H1 (cell line): ENCODE data around the gene NCAPD3. TPM values are rescaled to one million over a fixed set of nuclear protein-coding genes. Genes with fewer than 3 reads are reported as not detected.
A peak's percentile ranks its signal among the peaks of the same experiment; 100 is the strongest.

Experiments
- CTCF ChIA-PET: fragments of 300-600 bp; sonication (Branson Sonifier 250); formaldehyde crosslinking; loops from one replicate; lab custom pipeline; 2021; ENCODE audit not compliant: partially characterized antibody; lab: Charles Lee
- POLR2A ChIA-PET: fragments of 300-600 bp; sonication (Branson Sonifier 250); formaldehyde crosslinking; loops from one replicate; lab custom pipeline; 2021; ENCODE audit warnings: inconsistent platforms; ENCODE audit not compliant: partially characterized antibody; lab: Charles Lee
- DNase-seq, 2 experiments: peaks; one replicate each; pipeline versions ENCODE4 v3.0.0 to v3.0.0-alpha.2; 2010 to 2022; ENCODE audit warnings: low spot score in 2 of 2, low read depth in 1 of 2, mixed read lengths in 1 of 2
- FAIRE-seq: peaks from 2 replicates; lab custom pipeline; 2011; peaks lifted over from hg19 to GRCh38; lab: Jason Lieb, UNC
- H2AFZ ChIP-seq: 2 replicates; pipeline ENCODE4 v1.8.1; 2012; ENCODE audit warnings: low read length, inconsistent platforms
- H2AK5ac ChIP-seq: 2 replicates; pipeline ENCODE4 v1.6.1; 2013; ENCODE audit warnings: low read depth, low read length
- H2BK120ac ChIP-seq: replicated peaks from 2 replicates; pipeline ENCODE3; 2013; ENCODE audit warnings: low read depth, low read length, inconsistent platforms
- H2BK12ac ChIP-seq: 2 replicates; pipeline ENCODE4 v1.6.1; 2013; ENCODE audit warnings: low read depth, low read length
- H2BK15ac ChIP-seq: 2 replicates; pipeline ENCODE4 v1.6.1; 2013; ENCODE audit warnings: low read length
- H2BK20ac ChIP-seq: 2 replicates; pipeline ENCODE4 v1.6.1; 2013; ENCODE audit warnings: low read length
- H2BK5ac ChIP-seq: 2 replicates; pipeline ENCODE4 v1.6.1; 2013; ENCODE audit warnings: low read depth, low read length
- H3K14ac ChIP-seq: 2 replicates; pipeline ENCODE4 v1.6.1; 2013; ENCODE audit warnings: inconsistent platforms; ENCODE audit not compliant: insufficient read length
- H3K18ac ChIP-seq: 2 replicates; pipeline ENCODE4 v1.6.1; 2013; ENCODE audit warnings: low read length; ENCODE audit errors: extremely low read depth
- H3K23ac ChIP-seq: 2 replicates; pipeline ENCODE4 v1.6.1; 2013; ENCODE audit warnings: inconsistent platforms; ENCODE audit not compliant: insufficient read length
- H3K23me2 ChIP-seq: 2 replicates; pipeline ENCODE4 v1.6.1; 2013; ENCODE audit warnings: low read depth, low read length
- H3K27ac ChIP-seq: 2 replicates; pipeline ENCODE4 v1.6.1; 2011; ENCODE audit warnings: low read depth, low read length, inconsistent platforms
- H3K27me3 ChIP-seq, 4 experiments: replicated peaks in 1 of 4; 1 replicate in 1 of 4; 2 replicates in 3 of 4; pipeline versions ENCODE4 v1.6.1 to v1.8.1; 2011 to 2013; ENCODE audit warnings: low read length in 3 of 4, mild to moderate bottlenecking in 3 of 4, inconsistent platforms in 2 of 4, mixed read lengths in 2 of 4, moderate library complexity in 1 of 4; ENCODE audit not compliant: control insufficient read depth in 3 of 4, insufficient read depth in 3 of 4; ENCODE audit errors: extremely low read depth in 1 of 4
- H3K36me3 ChIP-seq, 4 experiments: 2 replicates each; pipeline versions ENCODE4 v1.6.1 to v1.8.1; 2011 to 2013; ENCODE audit warnings: mild to moderate bottlenecking in 4 of 4, low read length in 3 of 4, moderate library complexity in 2 of 4, control low read depth in 1 of 4, inconsistent platforms in 1 of 4; ENCODE audit not compliant: insufficient read depth in 4 of 4, control insufficient read depth in 2 of 4
- H3K4ac ChIP-seq: replicated peaks from 2 replicates; pipeline ENCODE3; 2013; ENCODE audit warnings: low read length, low read depth, mixed read lengths, inconsistent platforms; ENCODE audit not compliant: insufficient read length
- H3K4me1 ChIP-seq, 4 experiments: replicated peaks in 1 of 4; 1 replicate in 1 of 4; 2 replicates in 3 of 4; pipeline versions ENCODE4 v1.6.1 to v1.8.1; 2011 to 2013; ENCODE audit warnings: low read length in 3 of 4, inconsistent platforms in 2 of 4, mixed read lengths in 1 of 4; ENCODE audit not compliant: insufficient read depth in 4 of 4, control insufficient read depth in 3 of 4
- H3K4me2 ChIP-seq, 2 experiments: 2 replicates each; pipeline versions ENCODE4 v1.6.1 to v1.8.1; 2011 to 2013; ENCODE audit warnings: low read depth in 2 of 2, low read length in 2 of 2, control low read depth in 1 of 2, inconsistent platforms in 1 of 2, mild to moderate bottlenecking in 1 of 2; ENCODE audit not compliant: insufficient read depth in 1 of 2
- H3K4me3 ChIP-seq, 4 experiments: fragments of 200-600, 300-600 bp in 1 of 4; sonication (generic), shearing (Covaris generic), sonication (Bioruptor Twin) in 1 of 4; 2 replicates each; pipeline versions ENCODE4 v1.5.1 to v1.8.1; 2011 to 2016; ENCODE audit warnings: low read length in 4 of 4, low read depth in 3 of 4, control low read depth in 2 of 4, inconsistent platforms in 2 of 4, mild to moderate bottlenecking in 2 of 4, mixed read lengths in 1 of 4, moderate library complexity in 1 of 4; ENCODE audit not compliant: insufficient read depth in 2 of 4; ENCODE audit errors: extremely low read depth in 1 of 4
- H3K56ac ChIP-seq: replicated peaks from 2 replicates; pipeline ENCODE3; 2013; ENCODE audit warnings: low read depth, mild to moderate bottlenecking, mixed read lengths, low read length, inconsistent platforms; ENCODE audit not compliant: insufficient read length
- H3K79me1 ChIP-seq: 2 replicates; pipeline ENCODE4 v1.6.1; 2013; ENCODE audit warnings: low read depth, low read length, control low read depth
- H3K79me2 ChIP-seq, 2 experiments: 2 replicates each; pipeline versions ENCODE4 v1.6.1 to v1.8.1; 2012 to 2013; ENCODE audit warnings: low read length in 2 of 2, mild to moderate bottlenecking in 2 of 2, inconsistent platforms in 1 of 2; ENCODE audit not compliant: insufficient read depth in 2 of 2, control insufficient read depth in 1 of 2
- H3K9ac ChIP-seq, 4 experiments: replicated peaks in 1 of 4; 1 replicate in 1 of 4; 2 replicates in 3 of 4; pipeline versions ENCODE4 v1.6.1 to v1.8.1; 2011 to 2013; ENCODE audit warnings: low read depth in 3 of 4, low read length in 3 of 4, control low read depth in 2 of 4, mild to moderate bottlenecking in 2 of 4, moderate library complexity in 2 of 4, inconsistent platforms in 1 of 4; ENCODE audit errors: extremely low read depth in 1 of 4
- H3K9me3 ChIP-seq, 2 experiments: 2 replicates each; pipeline versions ENCODE4 v1.6.1 to v1.8.1; 2012 to 2013; ENCODE audit warnings: mild to moderate bottlenecking in 2 of 2, moderate library complexity in 2 of 2, control low read depth in 1 of 2, inconsistent platforms in 1 of 2, low read depth in 1 of 2, low read length in 1 of 2, mixed read lengths in 1 of 2; ENCODE audit not compliant: insufficient read depth in 2 of 2
- H4K20me1 ChIP-seq, 2 experiments: replicated peaks in 1 of 2; 2 replicates each; pipeline versions ENCODE3 to v1.8.1; 2011 to 2013; ENCODE audit warnings: inconsistent platforms in 2 of 2, low read length in 2 of 2, mild to moderate bottlenecking in 1 of 2; ENCODE audit not compliant: insufficient read depth in 2 of 2, control insufficient read depth in 1 of 2
- H4K5ac ChIP-seq: 2 replicates; pipeline ENCODE4 v1.6.1; 2013; ENCODE audit warnings: low read length, low read depth, mixed read lengths, inconsistent platforms; ENCODE audit not compliant: insufficient read length
- H4K8ac ChIP-seq: 2 replicates; pipeline ENCODE4 v1.8.0; 2013; ENCODE audit warnings: mild to moderate bottlenecking, moderate library complexity, low read length, inconsistent platforms; ENCODE audit not compliant: insufficient read depth; ENCODE audit errors: extremely low read depth
- H4K91ac ChIP-seq: replicated peaks from 2 replicates; pipeline ENCODE3; 2013; ENCODE audit warnings: low read length, mixed read lengths, inconsistent platforms; ENCODE audit not compliant: insufficient read length
- KDM5A ChIP-seq: fragments of 200-600 bp; IDR thresholded peaks from 2 replicates; pipeline ENCODE4 v1.7.1; 2012; ENCODE audit warnings: mild to moderate bottlenecking, low read length, inconsistent platforms, mixed read lengths
- PHF8 ChIP-seq: fragments of 200-600 bp; sonication (generic); conservative IDR thresholded peaks from 2 replicates; pipeline ENCODE4 v1.7.1; 2012; ENCODE audit warnings: low read depth, mild to moderate bottlenecking, inconsistent platforms, low read length, moderate library complexity
- RXRA ChIP-seq: IDR thresholded peaks from 2 replicates; pipeline ENCODE4 v1.6.1; 2011; ENCODE audit warnings: low read depth, mild to moderate bottlenecking, low read length, moderate library complexity; ENCODE audit not compliant: insufficient read depth
- SIN3A ChIP-seq, 2 experiments: IDR thresholded peaks in 1 of 2; conservative IDR thresholded peaks in 1 of 2; 2 replicates each; pipeline ENCODE4 v1.6.1; 2011 to 2012; ENCODE audit warnings: low read length in 2 of 2, improper control_type of control experiment in 1 of 2, low read depth in 1 of 2, mild to moderate bottlenecking in 1 of 2
- SIX5 ChIP-seq: IDR thresholded peaks from 2 replicates; pipeline ENCODE4 v1.6.1; 2011; ENCODE audit warnings: mild to moderate bottlenecking, low read depth, low read length
- SRF ChIP-seq: IDR thresholded peaks from 2 replicates; pipeline ENCODE4 v1.6.1; 2011; ENCODE audit warnings: mild to moderate bottlenecking, low read depth, low read length, moderate library complexity
- WGBS, 2 experiments: shearing (Covaris generic) in 1 of 2; methylation state at CpG; one replicate each; pipeline versions ENCODE4 v1.1.6 to v1.1.7; 2013 to 2015; ENCODE audit warnings: low lambda C conversion rate in 2 of 2, mixed read lengths in 2 of 2, inconsistent platforms in 1 of 2, low coverage in 1 of 2, missing lambda C conversion rate in 1 of 2; ENCODE audit not compliant: insufficient replicate concordance in 2 of 2, insufficient coverage in 1 of 2, insufficient read length in 1 of 2; ENCODE audit errors: extremely low coverage in 1 of 2, missing lambda C conversion rate in 1 of 2; 5-methylcytosine and 5-hydroxymethylcytosine counted together
- polyA plus RNA-seq, 7 experiments: library from polyadenylated mRNA; depleted of rRNA in 3 of 7; stranded (reverse) in 5 of 7; unstranded in 2 of 7; fragments of >200 nt in 5 of 7; fragments of 200-250 nt in 2 of 7; gene quantifications; 1 replicate in 5 of 7; 2 replicates in 1 of 7; 4 replicates in 1 of 7; pipeline versions ENCODE4 v1.2.1 to v1.2.3, GENCODE V29; 2011 to 2013; ENCODE audit warnings: missing spikeins in 2 of 7, mixed read lengths in 2 of 7
- total RNA-seq: library from RNA; stranded (reverse); fragmentation: NEBNext Ultra II Directional; extraction: Animal tissue kit (Norgen Biotek cat#: 25700); gene quantifications from 2 replicates; pipeline ENCODE4 v1.2.1, GENCODE V29; 2021

The NCAPD3 gene
- total and polyA plus RNA-seq, 2 of the 8 experiments (the other 6 are each of a cell fraction or from before 2014, with no cell fraction given) = 26.5 to 55.2 TPM

GRCh38 chr11:134242376-134242775 is 18.6 kb upstream of the NCAPD3 start:
- H3K4ac ChIP-seq = no peak overlapping the region
- POLR2A ChIA-PET = interaction anchor here (2.4 kb wide), 1 partner anchor 16 kb away, joined by 7 read pairs; no protein-coding TSS in a partner anchor
- no peak overlapping the region for H3K14ac ChIP-seq
- no peak overlapping the region for H4K8ac ChIP-seq
- no peaks in the 10 kb centered on the region for H3K9me3 ChIP-seq
- no peaks in the 10 kb centered on the region for H3K23me2 ChIP-seq
- no peaks in the 10 kb centered on the region for H3K79me2 ChIP-seq
- H3K79me1 ChIP-seq = no peaks in the 10 kb centered on the region
- H3K56ac ChIP-seq = no peak overlapping the region
- no peak overlapping the region for H3K4me3 ChIP-seq
- H4K91ac ChIP-seq = no peak overlapping the region
- H3K27me3 ChIP-seq = no peaks in the 10 kb centered on the region
- H2BK120ac ChIP-seq = no peak overlapping the region
- H2AFZ ChIP-seq = no peak overlapping the region
- H2BK5ac ChIP-seq = no peak overlapping the region
- no peak overlapping the region for H3K27ac ChIP-seq
- no peak overlapping the region for H2BK12ac ChIP-seq
- H3K4me1 ChIP-seq = no peaks in the 10 kb centered on the region
- no peak overlapping the region for H3K23ac ChIP-seq
- FAIRE-seq (no peak), DNase-seq (no peak)
- H4K20me1 ChIP-seq = no peaks in the 10 kb centered on the region
- no peak overlapping the region for H3K18ac ChIP-seq
- H2BK15ac ChIP-seq = no peak overlapping the region
- H3K36me3 ChIP-seq = peaks cover 0 to 8% (median 5%) of the 10 kb centered on the region in 4 experiments; a peak in 5 of 8 replicates
- WGBS, 2 experiments = 96% methylated on average over 9 of the region's 9 CpGs; no CpG with 5 or more reads in 1 of the 2 experiments
- CTCF ChIA-PET = interaction anchor here (0.6 to 3.7 kb wide), 5 partner anchors 17 to 97 kb away, joined by 3 to 23 read pairs (median 3); partner anchors contain the start of genes NCAPD3 and VPS26B
- TF ChIP-seq SRF = 0 out of 2 replicates have a peak, but pooled peaks have one; percentile 8
- TF ChIP-seq RXRA = no peak
- no peak for TF ChIP-seq PHF8
- TF ChIP-seq KDM5A = no peak
- no peak for TF ChIP-seq SIN3A (conservative IDR thresholded peaks at IDR 0.05 in 1 of 2, IDR thresholded peaks at IDR 0.05 in 1 of 2; ENCODE audit: low read depth in 1 of 2, low read length in 2 of 2)
- no peak for TF ChIP-seq SIX5
- H3K4me2 ChIP-seq = no peak overlapping the region
- no peak overlapping the region for H4K5ac ChIP-seq
- no peak overlapping the region for H2BK20ac ChIP-seq
- no peak overlapping the region for H2AK5ac ChIP-seq
- H3K9ac ChIP-seq = no peak overlapping the region
